ENCODE results near the gene LTBP3.

The LTBP3 gene

GRCh38 chr11:65502274-65502554, 55.9 kb downstream of the LTBP3 start:
- Histone ChIP-seq H3K9me3 (ENCODE audit: control insufficient read depth, insufficient read depth, low read depth, low read length) (no peaks in the 10 kb centered on the region), H3K27me3 (ENCODE audit: control insufficient read depth, insufficient read depth, low read length) (no peaks in the 10 kb centered on the region), H3K4me3 (ENCODE audit: low read depth, low read length) (peak overlapping the region; percentile 95), H3K36me3 (ENCODE audit: control insufficient read depth, insufficient read depth, low read length) (peaks cover 74% of the 10 kb centered on the region), H3K9ac (ENCODE audit: low read length) (peak overlapping the region; percentile 99), H3K4me1 (ENCODE audit: control insufficient read depth, insufficient read depth, low read length) (peaks cover 12% of the 10 kb centered on the region; the same call in 1 of the 2 replicates), H3K27ac (ENCODE audit: low read depth, low read length) (no peak overlapping the region; the same call in 1 of the 2 replicates)

- peak overlapping the region; percentile 95 for H3K4me3 ChIP-seq (ENCODE audit: low read depth, low read length)
- H3K4me1 ChIP-seq (ENCODE audit: control insufficient read depth, insufficient read depth, low read length): peaks cover 17% of the 10 kb centered on the region
- H3K27me3 ChIP-seq (ENCODE audit: control insufficient read depth, insufficient read depth, low read length): no peaks in the 10 kb centered on the region
- H3K9me3 ChIP-seq (ENCODE audit: control insufficient read depth, insufficient read depth, low read depth, low read length): no peaks in the 10 kb centered on the region
- H3K27ac ChIP-seq (ENCODE audit: low read depth, low read length): peak overlapping the region; percentile 100; the same call in 1 of the 2 replicates
- H3K9ac ChIP-seq (ENCODE audit: low read length): peak overlapping the region; percentile 99
- peaks cover 74% of the 10 kb centered on the region for H3K36me3 ChIP-seq (ENCODE audit: control insufficient read depth, insufficient read depth, low read length)
Observed at GRCh38 chr11:65501472-65502273, 56.5 kb downstream of the LTBP3 start.

DNA sequence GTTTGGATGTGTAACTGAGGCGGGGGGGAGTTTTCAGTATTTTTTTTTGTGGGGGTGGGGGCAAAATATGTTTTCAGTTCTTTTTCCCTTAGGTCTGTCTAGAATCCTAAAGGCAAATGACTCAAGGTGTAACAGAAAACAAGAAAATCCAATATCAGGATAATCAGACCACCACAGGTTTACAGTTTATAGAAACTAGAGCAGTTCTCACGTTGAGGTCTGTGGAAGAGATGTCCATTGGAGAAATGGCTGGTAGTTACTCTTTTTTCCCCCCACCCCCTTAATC, 57.0 kb downstream of the LTBP3 start:
- peaks cover 22% of the 10 kb centered on the region for H3K4me1 ChIP-seq (ENCODE audit: control insufficient read depth, insufficient read depth, low read length)
- no peaks in the 10 kb centered on the region for H3K9me3 ChIP-seq (ENCODE audit: control insufficient read depth, insufficient read depth, low read depth, low read length)
- H3K36me3 ChIP-seq (ENCODE audit: control insufficient read depth, insufficient read depth, low read length): peaks cover 69% of the 10 kb centered on the region
- no peaks in the 10 kb centered on the region for H3K27me3 ChIP-seq (ENCODE audit: control insufficient read depth, insufficient read depth, low read length)
- peak overlapping the region; percentile 95 for H3K4me3 ChIP-seq (ENCODE audit: low read depth, low read length)
- H3K27ac ChIP-seq (ENCODE audit: low read depth, low read length): peak overlapping the region; percentile 100; the same call in 1 of the 2 replicates
- H3K9ac ChIP-seq (ENCODE audit: low read length): peak overlapping the region; percentile 99

- Histone ChIP-seq H3K27me3 (ENCODE audit: control insufficient read depth, insufficient read depth, low read length) (no peaks in the 10 kb centered on the region), H3K9me3 (ENCODE audit: control insufficient read depth, insufficient read depth, low read depth, low read length) (no peaks in the 10 kb centered on the region), H3K9ac (ENCODE audit: low read length) (peak overlapping the region; percentile 99), H3K27ac (ENCODE audit: low read depth, low read length) (peak overlapping the region; percentile 100), H3K36me3 (ENCODE audit: control insufficient read depth, insufficient read depth, low read length) (peaks cover 64% of the 10 kb centered on the region), H3K4me3 (ENCODE audit: low read depth, low read length) (peak overlapping the region; percentile 95), H3K4me1 (ENCODE audit: control insufficient read depth, insufficient read depth, low read length) (peaks cover 23% of the 10 kb centered on the region)
Observed at GRCh38 chr11:65500387-65501185, 57.6 kb downstream of the LTBP3 start.

GRCh38 chr11:65499713-65500386, 58.3 kb downstream of the LTBP3 start:
- Histone ChIP-seq H3K27me3 (ENCODE audit: control insufficient read depth, insufficient read depth, low read length) (no peaks in the 10 kb centered on the region), H3K9ac (ENCODE audit: low read length) (peak overlapping the region; percentile 99), H3K4me3 (ENCODE audit: low read depth, low read length) (peak overlapping the region; percentile 95), H3K36me3 (ENCODE audit: control insufficient read depth, insufficient read depth, low read length) (peaks cover 57% of the 10 kb centered on the region), H3K9me3 (ENCODE audit: control insufficient read depth, insufficient read depth, low read depth, low read length) (no peaks in the 10 kb centered on the region), H3K4me1 (ENCODE audit: control insufficient read depth, insufficient read depth, low read length) (peaks cover 17% of the 10 kb centered on the region), H3K27ac (ENCODE audit: low read depth, low read length) (peak overlapping the region; percentile 100)

DNA sequence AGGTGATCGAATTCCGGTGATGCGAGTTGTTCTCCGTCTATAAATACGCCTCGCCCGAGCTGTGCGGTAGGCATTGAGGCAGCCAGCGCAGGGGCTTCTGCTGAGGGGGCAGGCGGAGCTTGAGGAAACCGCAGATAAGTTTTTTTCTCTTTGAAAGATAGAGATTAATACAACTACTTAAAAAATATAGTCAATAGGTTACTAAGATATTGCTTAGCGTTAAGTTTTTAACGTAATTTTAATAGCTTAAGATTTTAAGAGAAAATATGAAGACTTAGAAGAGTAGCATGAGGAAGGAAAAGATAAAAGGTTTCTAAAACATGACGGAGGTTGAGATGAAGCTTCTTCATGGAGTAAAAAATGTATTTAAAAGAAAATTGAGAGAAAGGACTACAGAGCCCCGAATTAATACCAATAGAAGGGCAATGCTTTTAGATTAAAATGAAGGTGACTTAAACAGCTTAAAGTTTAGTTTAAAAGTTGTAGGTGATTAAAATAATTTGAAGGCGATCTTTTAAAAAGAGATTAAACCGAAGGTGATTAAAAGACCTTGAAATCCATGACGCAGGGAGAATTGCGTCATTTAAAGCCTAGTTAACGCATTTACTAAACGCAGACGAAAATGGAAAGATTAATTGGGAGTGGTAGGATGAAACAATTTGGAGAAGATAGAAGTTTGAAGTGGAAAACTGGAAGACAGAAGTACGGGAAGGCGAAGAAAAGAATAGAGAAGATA, 59.0 kb downstream of the LTBP3 start, which contains the start of gene MALAT1:
TSS of gene MALAT1 (plus strand) at position 69 of the 736 bp plus-strand sequence.
- no peaks in the 10 kb centered on the region for H3K9me3 ChIP-seq (ENCODE audit: control insufficient read depth, insufficient read depth, low read depth, low read length)
- peaks cover 17% of the 10 kb centered on the region for H3K4me1 ChIP-seq (ENCODE audit: control insufficient read depth, insufficient read depth, low read length)
- peaks cover 49% of the 10 kb centered on the region for H3K36me3 ChIP-seq (ENCODE audit: control insufficient read depth, insufficient read depth, low read length)
- H3K9ac ChIP-seq (ENCODE audit: low read length): peak within 1 kb of the TSS; percentile 99
- H3K27ac ChIP-seq (ENCODE audit: low read depth, low read length): peak within 1 kb of the TSS; percentile 100
- H3K4me3 ChIP-seq (ENCODE audit: low read depth, low read length): peak within 1 kb of the TSS; percentile 95
- H3K27me3 ChIP-seq (ENCODE audit: control insufficient read depth, insufficient read depth, low read length): no peaks in the 10 kb centered on the region

DNA sequence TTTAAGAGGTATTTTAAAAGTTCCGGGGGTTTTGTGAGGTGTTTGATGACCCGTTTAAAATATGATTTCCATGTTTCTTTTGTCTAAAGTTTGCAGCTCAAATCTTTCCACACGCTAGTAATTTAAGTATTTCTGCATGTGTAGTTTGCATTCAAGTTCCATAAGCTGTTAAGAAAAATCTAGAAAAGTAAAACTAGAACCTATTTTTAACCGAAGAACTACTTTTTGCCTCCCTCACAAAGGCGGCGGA, 59.5 kb downstream of the LTBP3 start:
- H3K27ac ChIP-seq (ENCODE audit: low read depth, low read length): peak overlapping the region; percentile 100
- no peaks in the 10 kb centered on the region for H3K27me3 ChIP-seq (ENCODE audit: control insufficient read depth, insufficient read depth, low read length)
- H3K4me3 ChIP-seq (ENCODE audit: low read depth, low read length): peak overlapping the region; percentile 95
- H3K9ac ChIP-seq (ENCODE audit: low read length): peak overlapping the region; percentile 99
- peaks cover 45% of the 10 kb centered on the region for H3K36me3 ChIP-seq (ENCODE audit: control insufficient read depth, insufficient read depth, low read length)
- H3K9me3 ChIP-seq (ENCODE audit: control insufficient read depth, insufficient read depth, low read depth, low read length): no peaks in the 10 kb centered on the region
- peaks cover 22% of the 10 kb centered on the region for H3K4me1 ChIP-seq (ENCODE audit: control insufficient read depth, insufficient read depth, low read length)

- no peaks in the 10 kb centered on the region for H3K9me3 ChIP-seq (ENCODE audit: control insufficient read depth, insufficient read depth, low read depth, low read length)
- peak overlapping the region; percentile 99 for H3K9ac ChIP-seq (ENCODE audit: low read length)
- H3K4me1 ChIP-seq (ENCODE audit: control insufficient read depth, insufficient read depth, low read length): peaks cover 26% of the 10 kb centered on the region
- no peaks in the 10 kb centered on the region for H3K27me3 ChIP-seq (ENCODE audit: control insufficient read depth, insufficient read depth, low read length)
- peak overlapping the region; percentile 95 for H3K4me3 ChIP-seq (ENCODE audit: low read depth, low read length)
- peaks cover 40% of the 10 kb centered on the region for H3K36me3 ChIP-seq (ENCODE audit: control insufficient read depth, insufficient read depth, low read length)
- H3K27ac ChIP-seq (ENCODE audit: low read depth, low read length): peak overlapping the region; percentile 100
Observed at GRCh38 chr11:65498042-65498726, 60.0 kb downstream of the LTBP3 start.

GRCh38 chr11:65497141-65498041, 60.8 kb downstream of the LTBP3 start:
- no peaks in the 10 kb centered on the region for H3K27me3 ChIP-seq (ENCODE audit: control insufficient read depth, insufficient read depth, low read length)
- peak overlapping the region; percentile 100 for H3K27ac ChIP-seq (ENCODE audit: low read depth, low read length)
- peak overlapping the region; percentile 95 for H3K4me3 ChIP-seq (ENCODE audit: low read depth, low read length)
- peaks cover 34% of the 10 kb centered on the region for H3K4me1 ChIP-seq (ENCODE audit: control insufficient read depth, insufficient read depth, low read length)
- peak overlapping the region; percentile 99 for H3K9ac ChIP-seq (ENCODE audit: low read length)
- peaks cover 32% of the 10 kb centered on the region for H3K36me3 ChIP-seq (ENCODE audit: control insufficient read depth, insufficient read depth, low read length)
- H3K9me3 ChIP-seq (ENCODE audit: control insufficient read depth, insufficient read depth, low read depth, low read length): no peaks in the 10 kb centered on the region
